ENCODE data around the gene DDAH1. TPM values are rescaled to one million over a fixed set of nuclear protein-coding genes. Genes with fewer than 3 reads are reported as not detected.

The DDAH1 gene
- total and polyA plus RNA-seq, 2 of the 8 experiments (the other 6 are each of a cell fraction or from before 2014, with no cell fraction given) = 22.8 to 54.5 TPM

DNA sequence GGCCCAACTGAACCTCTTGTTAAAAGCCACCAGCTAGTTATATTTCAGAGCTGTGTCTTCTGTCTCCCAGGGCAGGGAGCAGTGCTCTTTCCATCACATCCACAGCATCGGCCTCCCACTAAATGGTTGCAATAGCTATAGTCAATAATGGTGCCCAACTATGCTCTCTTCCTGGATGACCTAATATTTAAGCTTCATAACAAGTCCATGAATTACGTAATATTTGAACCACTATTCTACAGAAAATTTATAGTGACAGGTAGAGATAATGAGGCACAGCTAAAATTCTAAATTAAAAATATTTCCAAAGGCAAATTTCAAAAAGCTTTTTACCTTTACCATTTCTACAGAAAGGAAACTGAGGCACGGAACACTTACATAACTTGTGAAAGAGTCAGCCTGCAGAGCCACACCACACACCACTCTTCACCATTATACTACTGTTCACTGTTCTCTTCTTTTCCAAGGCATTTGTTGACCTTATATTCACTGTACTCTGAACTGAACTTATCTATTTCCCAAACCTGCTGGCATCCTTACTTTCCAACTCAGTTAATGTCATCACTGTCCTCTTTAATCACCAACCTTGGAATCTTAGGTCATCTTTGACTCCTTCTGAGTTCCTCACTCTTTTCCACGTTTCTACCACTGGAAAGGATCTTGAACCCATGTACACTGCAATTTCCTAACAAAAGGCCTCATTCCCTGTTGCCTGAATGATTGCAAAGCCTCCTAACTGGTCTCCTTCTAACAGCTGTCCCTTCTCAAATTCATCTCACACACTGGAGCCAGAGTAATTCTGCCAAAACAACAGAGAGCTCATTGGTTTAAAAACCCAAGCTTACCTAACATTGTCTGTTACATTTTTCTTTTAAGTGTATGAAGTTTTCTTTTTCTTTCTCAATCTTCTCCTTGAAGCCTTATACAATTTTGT is 85.5 kb downstream of the DDAH1 start:
- H3K36me3 ChIP-seq (ENCODE audit: control insufficient read depth in 2 of 4, insufficient read depth in 4 of 4, low read length in 3 of 4) = no peaks in the 10 kb centered on the region
- no peak overlapping the region for H2BK12ac ChIP-seq (ENCODE audit: low read depth, low read length)
- no peak overlapping the region for H2BK20ac ChIP-seq (ENCODE audit: low read length)
- no peak overlapping the region for H3K23ac ChIP-seq (ENCODE audit: insufficient read length)
- no peak overlapping the region for H3K9ac ChIP-seq (replicated peaks in 1 of 4; ENCODE audit: extremely low read depth in 1 of 4, low read depth in 3 of 4, low read length in 3 of 4)
- no peak overlapping the region for H3K4me3 ChIP-seq (ENCODE audit: extremely low read depth in 1 of 4, insufficient read depth in 2 of 4, low read depth in 3 of 4, low read length in 4 of 4)
- H3K79me2 ChIP-seq (ENCODE audit: control insufficient read depth in 1 of 2, insufficient read depth in 2 of 2, low read length in 2 of 2) = no peaks in the 10 kb centered on the region
- H4K91ac ChIP-seq (replicated peaks; ENCODE audit: insufficient read length, low read length) = no peak overlapping the region
- no peaks in the 10 kb centered on the region for H3K23me2 ChIP-seq (ENCODE audit: low read depth, low read length)
- H3K27me3 ChIP-seq (replicated peaks in 1 of 4; ENCODE audit: control insufficient read depth in 3 of 4, extremely low read depth in 1 of 4, insufficient read depth in 3 of 4, low read length in 3 of 4) = no peaks in the 10 kb centered on the region
- no peaks in the 10 kb centered on the region for H4K20me1 ChIP-seq (replicated peaks in 1 of 2; ENCODE audit: control insufficient read depth in 1 of 2, insufficient read depth in 2 of 2, low read length in 2 of 2)
- no peak for FAIRE-seq
- no peak overlapping the region for H4K5ac ChIP-seq (ENCODE audit: insufficient read length, low read depth, low read length)
- no peak overlapping the region for H3K4ac ChIP-seq (replicated peaks; ENCODE audit: insufficient read length, low read depth, low read length)
- no peak overlapping the region for H2BK15ac ChIP-seq (ENCODE audit: low read length)
- no peaks in the 10 kb centered on the region for H3K4me1 ChIP-seq (replicated peaks in 1 of 4; ENCODE audit: control insufficient read depth in 3 of 4, insufficient read depth in 4 of 4, low read length in 3 of 4)
- H3K18ac ChIP-seq (ENCODE audit: extremely low read depth, low read length) = no peak overlapping the region
- H3K9me3 ChIP-seq (ENCODE audit: insufficient read depth in 2 of 2, low read depth in 1 of 2, low read length in 1 of 2) = peaks cover 5 to 7% of the 10 kb centered on the region in 2 experiments; a peak in 1 of 4 replicates
- no peak overlapping the region for H2BK120ac ChIP-seq (replicated peaks; ENCODE audit: low read depth, low read length)
- no peaks in the 10 kb centered on the region for H3K79me1 ChIP-seq (ENCODE audit: low read depth, low read length)
- no peak overlapping the region for H3K56ac ChIP-seq (replicated peaks; ENCODE audit: insufficient read length, low read depth, low read length)
- H3K4me2 ChIP-seq (ENCODE audit: insufficient read depth in 1 of 2, low read depth in 2 of 2, low read length in 2 of 2) = no peak overlapping the region
- DNase-seq (ENCODE audit: low read depth in 1 of 2, low spot score in 2 of 2) = no peak
- H4K8ac ChIP-seq (ENCODE audit: extremely low read depth, insufficient read depth, low read length) = no peak overlapping the region
- ChIA-PET POLR2A (ENCODE audit: partially characterized antibody) (no interaction called here), CTCF (ENCODE audit: partially characterized antibody) (no interaction called here)
- no peak overlapping the region for H2AFZ ChIP-seq (ENCODE audit: low read length)
- no peak overlapping the region for H2AK5ac ChIP-seq (ENCODE audit: low read depth, low read length)
- no peak overlapping the region for H3K27ac ChIP-seq (ENCODE audit: low read depth, low read length)
- no peak overlapping the region for H2BK5ac ChIP-seq (ENCODE audit: low read depth, low read length)
- no peak overlapping the region for H3K14ac ChIP-seq (ENCODE audit: insufficient read length)
- WGBS, 2 experiments (ENCODE audit: extremely low coverage in 1 of 2, insufficient coverage in 1 of 2, insufficient read length in 1 of 2, insufficient replicate concordance in 2 of 2, low coverage in 1 of 2, low lambda C conversion rate in 2 of 2, missing lambda C conversion rate in 1 of 2) = 79% methylated on average over 4 of the region's 4 CpGs; no CpG with 5 or more reads in 1 of the 2 experiments
- TF ChIP-seq CBX5 (IDR thresholded peaks at IDR 0.05; ENCODE audit: low read depth, low read length) (no peak), POU5F1 (IDR thresholded peaks at IDR 0.05; ENCODE audit: low read depth, low read length) (no peak), SP2 (IDR thresholded peaks at IDR 0.05; ENCODE audit: low read length) (no peak), SUZ12 (IDR thresholded peaks at IDR 0.05; ENCODE audit: low read length) (no peak), RFX5 (IDR thresholded peaks at IDR 0.05; ENCODE audit: borderline replicate concordance, low read depth, low read length) (no peak), SRF (IDR thresholded peaks at IDR 0.05; ENCODE audit: low read depth, low read length) (no peak), RAD21 (IDR thresholded peaks at IDR 0.05 in 1 of 2, conservative IDR thresholded peaks at IDR 0.05 in 1 of 2; ENCODE audit: low read depth in 2 of 2, low read length in 2 of 2) (no peak), TCF12 (IDR thresholded peaks at IDR 0.05; ENCODE audit: low read depth, low read length) (no peak), SIRT6 (IDR thresholded peaks at IDR 0.05; ENCODE audit: low read length) (no peak), SP4 (IDR thresholded peaks at IDR 0.05; ENCODE audit: low read length) (no peak), CBX8 (IDR thresholded peaks at IDR 0.05; ENCODE audit: borderline replicate concordance, low read depth, low read length) (no peak), HDAC2 (IDR thresholded peaks at IDR 0.05; ENCODE audit: borderline replicate concordance in 1 of 2, low read depth in 2 of 2, low read length in 2 of 2) (no peak)
